SW480 (cell line): ENCODE results near the gene ADARB2.
"Not testable (repeated sequence)": the region's sequence is repeated elsewhere in the genome, so short reads cannot be mapped to it uniquely, and the experiment has no call there.

Experiments
- DNase-seq: peaks from one replicate; pipeline ENCODE4 v3.0.0-alpha.2; 2016; ENCODE audit warnings: low spot score

The ADARB2 gene

DNA sequence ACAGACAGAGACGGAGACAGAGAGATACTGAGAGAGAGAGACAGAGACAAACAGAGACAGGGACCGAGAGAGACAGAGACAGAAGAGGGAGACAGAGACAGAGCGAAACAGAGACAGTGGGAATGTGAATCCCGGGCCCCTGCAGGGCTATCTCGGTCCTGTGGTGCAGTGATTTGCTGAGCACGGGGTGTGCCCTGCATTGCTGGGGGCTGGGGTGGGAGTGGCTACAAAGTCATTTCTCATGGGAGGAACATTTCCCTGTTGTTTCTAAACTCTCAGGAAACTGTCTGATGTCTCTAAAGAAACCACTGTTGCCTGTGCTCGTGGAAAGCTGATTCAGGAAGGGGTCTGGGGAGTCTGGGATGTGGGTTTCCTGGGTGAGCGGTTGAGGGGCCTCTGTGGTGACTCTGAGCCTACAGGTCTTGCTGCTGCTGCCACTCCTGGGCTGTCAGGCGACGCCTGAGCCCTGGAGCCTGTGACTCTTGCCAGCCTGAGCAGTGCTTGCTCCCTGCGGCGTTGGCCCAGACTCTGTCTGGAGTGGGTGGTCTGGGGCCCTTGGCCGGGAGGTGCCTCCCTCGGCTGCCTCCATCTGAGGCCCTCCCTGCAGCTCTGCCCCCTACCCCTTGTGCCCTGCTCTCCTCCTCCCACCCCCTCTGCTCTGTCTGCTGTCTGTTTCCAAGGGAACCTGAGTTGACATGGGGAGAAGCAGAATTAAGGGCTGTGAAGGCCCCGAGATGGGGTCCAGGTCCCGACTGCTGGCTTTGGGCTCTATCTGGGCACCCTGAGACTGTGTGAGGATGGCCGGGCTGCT is 389.2 kb downstream of the ADARB2 start:
- no peak for DNase-seq

DNA sequence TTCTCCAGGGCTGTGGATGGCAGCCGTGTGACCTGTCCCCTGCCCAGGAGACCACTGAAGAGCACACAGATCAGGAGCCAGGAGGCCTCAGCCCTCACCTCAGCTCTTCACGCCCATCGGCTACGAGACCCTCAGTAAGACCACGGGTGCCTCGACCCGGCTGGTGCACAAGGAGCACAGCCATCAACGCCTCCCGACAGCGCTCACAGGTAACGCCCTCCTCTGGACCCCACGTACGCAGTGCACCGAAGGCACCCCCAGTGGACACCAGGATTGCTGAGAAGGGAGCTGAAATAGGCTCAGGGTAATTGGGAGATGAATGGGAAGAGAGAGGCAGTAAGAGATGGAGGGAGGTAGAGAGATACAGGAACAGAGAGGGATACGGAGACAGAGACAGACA is 389.8 kb downstream of the ADARB2 start:
- no peak for DNase-seq

GRCh38 chr10:1346201-1346600 is 391.1 kb downstream of the ADARB2 start:
- DNase-seq = no peak

GRCh38 chr10:1345368-1345767 is 392.0 kb downstream of the ADARB2 start:
- DNase-seq = no peak

GRCh38 chr10:1344846-1345245 is 392.5 kb downstream of the ADARB2 start:
- DNase-seq = no peak

DNA sequence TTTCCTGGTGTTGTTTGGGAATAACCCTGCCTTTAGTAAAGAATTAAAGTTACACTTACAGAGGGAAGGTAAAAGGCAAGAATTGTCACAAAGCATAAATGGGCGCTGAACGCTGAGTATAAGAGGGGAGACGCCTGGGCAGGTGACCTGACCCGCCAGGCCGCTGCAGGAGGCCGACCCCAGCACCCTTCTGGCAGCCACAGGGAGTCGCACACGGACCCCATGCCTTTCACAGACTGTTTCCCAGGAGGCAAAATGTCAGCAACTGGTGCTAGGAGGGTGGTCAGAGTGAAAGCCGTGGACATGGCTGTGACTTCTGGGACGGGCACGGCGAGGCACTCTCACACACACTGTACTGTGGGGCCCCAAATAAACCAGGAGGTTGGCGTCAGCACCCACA is 392.9 kb downstream of the ADARB2 start:
- DNase-seq = no peak

GRCh38 chr10:1343176-1343575 is 394.1 kb downstream of the ADARB2 start:
- DNase-seq = no peak

DNA sequence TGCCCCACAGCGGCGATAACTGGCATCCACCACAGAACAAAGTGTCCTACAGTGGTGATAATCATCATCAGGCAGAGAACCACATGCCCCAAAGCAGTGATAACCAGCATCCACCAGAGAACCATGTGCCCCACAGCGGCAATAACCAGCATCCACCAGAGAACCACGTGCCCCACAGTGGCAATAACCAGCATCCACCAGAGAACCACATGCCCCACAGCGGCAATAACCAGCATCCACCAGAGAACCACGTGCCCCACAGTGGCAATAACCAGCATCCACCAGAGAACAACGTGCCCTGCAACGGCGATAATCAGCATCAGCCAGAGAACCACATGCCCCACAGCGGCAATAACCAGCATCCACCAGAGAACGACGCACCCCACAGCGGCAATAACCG is 396.3 kb downstream of the ADARB2 start:
- DNase-seq = not testable (repeated sequence)

DNA sequence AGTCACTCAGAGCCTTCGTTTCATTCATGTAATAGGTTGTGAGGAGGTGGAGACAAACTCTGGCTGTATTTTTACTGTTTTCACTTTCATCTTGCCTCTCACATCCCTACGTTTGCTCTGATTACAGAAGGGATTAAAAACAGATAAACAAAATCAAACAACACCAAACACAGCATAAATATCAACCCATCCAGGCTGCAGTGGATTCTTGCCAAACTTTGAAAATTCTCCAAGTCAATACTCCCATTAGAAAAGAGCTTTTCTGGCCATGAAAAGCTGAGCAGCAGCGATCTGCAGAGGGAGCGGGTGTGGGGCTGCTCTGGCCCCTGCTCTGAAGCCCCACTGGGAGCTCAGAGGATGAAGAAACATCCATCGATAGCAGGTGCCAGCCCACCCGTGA is 397.9 kb downstream of the ADARB2 start:
- DNase-seq = no peak

DNA sequence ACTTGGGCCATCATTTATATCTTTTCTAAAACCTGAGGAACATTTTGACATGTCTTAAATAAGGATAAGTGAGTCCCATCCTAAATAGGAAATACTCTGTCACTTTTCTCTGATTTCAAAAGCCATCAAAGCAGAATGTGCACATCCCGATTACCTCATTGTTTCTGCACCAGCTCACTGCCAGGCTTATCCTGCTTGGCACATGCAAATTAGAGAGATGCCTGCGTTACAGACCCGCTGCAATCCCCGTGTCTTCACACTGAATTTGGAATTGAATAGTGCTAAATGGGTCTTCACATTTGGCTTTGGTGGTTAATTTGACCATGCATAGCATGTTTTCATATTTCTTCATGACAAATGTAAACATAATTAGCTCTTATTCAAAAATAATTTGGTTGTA is 401.7 kb downstream of the ADARB2 start:
- DNase-seq = no peak

GRCh38 chr10:1333981-1334380 is 403.3 kb downstream of the ADARB2 start:
- no peak for DNase-seq

- peak; percentile 9 for DNase-seq
Observed at GRCh38 chr10:1331560-1331959, 405.8 kb downstream of the ADARB2 start.

DNA sequence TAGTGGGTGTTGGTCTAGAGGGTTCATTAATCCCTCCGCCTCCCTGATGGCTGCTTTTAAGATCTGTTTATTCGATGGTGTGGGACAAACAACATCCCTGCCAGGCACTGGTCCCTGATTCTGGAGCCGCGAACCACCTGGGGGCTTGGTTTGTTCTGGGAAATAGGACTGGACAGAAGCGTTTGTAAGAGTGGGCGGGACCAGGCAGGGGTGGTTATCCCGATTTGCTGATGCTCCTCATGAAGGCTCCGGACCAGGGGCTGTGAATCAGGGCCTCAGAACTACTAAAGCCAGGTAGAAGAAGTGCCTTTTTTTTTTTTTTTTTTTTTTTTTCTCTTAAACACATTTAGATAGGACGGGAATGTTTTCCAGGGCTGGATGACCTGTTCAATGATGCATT is 407.7 kb downstream of the ADARB2 start:
- DNase-seq = no peak

- no peak for DNase-seq
Observed at GRCh38 chr10:1328981-1329614, 408.2 kb downstream of the ADARB2 start.

GRCh38 chr10:1328161-1328823 is 409.0 kb downstream of the ADARB2 start:
- DNase-seq = no peak

GRCh38 chr10:1327759-1328158 is 409.6 kb downstream of the ADARB2 start:
- no peak for DNase-seq

- not testable (repeated sequence) for DNase-seq
Observed at GRCh38 chr10:1326514-1326913, 410.8 kb downstream of the ADARB2 start.

DNA sequence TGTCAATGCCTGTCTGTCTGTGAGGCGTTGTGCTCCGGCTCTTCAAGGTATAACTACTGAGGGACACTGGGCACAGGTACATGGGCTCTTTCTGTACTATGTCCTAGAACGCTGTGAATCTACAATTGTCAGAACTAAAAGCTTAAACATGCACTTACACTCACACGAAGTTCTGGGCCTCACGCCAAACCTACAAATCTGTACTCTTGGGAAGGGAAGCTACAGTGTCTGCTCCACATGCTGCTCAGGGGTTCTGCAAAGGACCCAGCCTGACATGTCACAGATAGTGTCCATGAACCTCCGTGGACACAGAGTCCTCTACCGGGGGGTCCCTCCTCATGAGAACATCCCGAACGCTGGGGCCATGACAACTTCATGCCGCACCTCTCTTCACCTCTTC is 412.4 kb downstream of the ADARB2 start:
- no peak for DNase-seq

- peak; percentile 24 for DNase-seq
Observed at GRCh38 chr10:1323951-1324350, 413.4 kb downstream of the ADARB2 start.

DNA sequence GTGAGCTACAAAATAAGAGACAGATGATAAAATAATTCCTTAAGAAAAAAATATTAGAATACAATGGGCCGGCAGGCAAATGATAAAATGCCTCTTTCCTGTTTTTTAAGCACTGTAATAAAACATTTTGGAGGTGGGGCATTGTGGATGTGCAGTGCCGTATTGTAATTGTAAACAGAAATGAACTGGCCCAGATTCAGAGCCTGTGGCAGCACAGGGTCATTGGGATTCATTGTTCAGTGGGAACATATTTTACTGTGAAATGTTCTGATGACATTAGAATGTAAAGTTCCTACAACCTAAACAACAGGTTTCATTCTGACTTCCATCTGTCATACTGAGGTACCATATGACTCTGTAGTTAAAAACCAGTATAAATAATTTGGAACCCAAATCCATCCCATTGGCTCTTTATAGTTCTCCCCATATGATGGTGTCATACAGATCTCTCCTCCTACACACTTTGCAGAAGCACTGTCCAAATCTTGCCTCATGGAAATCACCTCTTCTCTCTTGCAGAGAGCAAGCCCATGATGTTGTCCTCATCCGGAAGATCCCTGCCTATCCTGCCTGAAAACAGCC is 416.5 kb downstream of the ADARB2 start:
- no peak for DNase-seq

GRCh38 chr10:1316809-1317143 is 420.5 kb downstream of the ADARB2 start:
- DNase-seq = no peak

GRCh38 chr10:1316121-1316808 is 421.1 kb downstream of the ADARB2 start:
- DNase-seq = no peak
